Measurements from ENCODE around the gene TMEM132D. TPM values are rescaled to one million over a fixed set of nuclear protein-coding genes. Genes with fewer than 3 reads are reported as not detected.
A peak's percentile ranks its signal among the peaks of the same experiment; 100 is the strongest.

Gene TMEM132D
- total and polyA plus RNA-seq, 8 donors = 0.26 to 2.5 (median 0.88) TPM; not detected in 1

DNA sequence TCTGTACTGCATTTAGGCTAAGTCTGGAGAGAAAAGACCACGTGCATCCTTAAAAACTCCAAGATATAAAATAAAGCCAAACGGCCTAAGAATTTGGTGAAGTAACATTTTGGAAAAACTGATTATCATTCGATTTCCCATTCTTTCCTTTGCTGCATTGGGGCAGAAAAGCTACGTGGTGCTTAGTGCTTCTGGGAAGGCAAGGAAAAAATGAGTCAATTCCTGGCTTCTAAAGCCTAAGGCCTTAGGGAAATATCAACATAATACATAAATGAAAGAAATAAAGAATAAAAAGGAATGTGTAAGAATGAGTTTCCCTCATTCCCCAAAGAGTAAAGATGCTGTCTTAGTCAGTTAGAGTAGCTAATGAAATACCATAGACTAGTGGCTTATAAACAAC, 530.1 kb downstream of the TMEM132D start:
- ATAC-seq (no peak), DNase-seq (no peak)
- no peak overlapping the region for H3K4me3 ChIP-seq
- H3K27ac ChIP-seq = no peak overlapping the region
- intact Hi-C loops (cut with DNase I) = no loop called here
- TF ChIP-seq CTCF (IDR thresholded peaks at IDR 0.05) = no peak
- H3K4me1 ChIP-seq = no peaks in the 10 kb centered on the region
- H3K9me3 ChIP-seq = peaks cover 0 to 4% of the 10 kb centered on the region in 2 donors
- H3K27me3 ChIP-seq = no peaks in the 10 kb centered on the region
- no peaks in the 10 kb centered on the region for H3K36me3 ChIP-seq

DNA sequence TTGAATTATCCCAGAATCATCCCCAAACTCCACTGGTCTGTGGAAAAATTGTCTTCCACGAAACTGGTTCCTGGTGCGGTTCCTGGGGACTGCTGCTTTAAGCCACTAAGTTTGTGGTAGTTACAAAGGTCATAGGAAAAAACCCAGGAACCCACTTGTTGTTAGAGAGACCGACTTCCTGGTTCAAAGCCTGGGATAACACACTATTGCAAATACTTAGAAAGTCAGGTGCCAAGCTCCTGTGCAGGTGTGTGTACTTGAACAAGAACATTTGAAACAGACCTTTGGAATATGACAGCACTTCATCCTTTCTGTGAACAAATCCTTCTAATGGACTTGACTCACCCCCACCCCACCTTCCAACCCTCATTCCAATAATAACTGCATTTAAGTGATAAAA, 530.9 kb downstream of the TMEM132D start:
- Histone ChIP-seq H3K4me3 (no peak overlapping the region), H3K9me3 (peaks cover 0 to 12% of the 10 kb centered on the region in 2 donors), H3K27ac (no peak overlapping the region), H3K4me1 (no peaks in the 10 kb centered on the region), H3K36me3 (no peaks in the 10 kb centered on the region), H3K27me3 (no peaks in the 10 kb centered on the region)
- DNase-seq (no peak), ATAC-seq (peak; percentile 86)
- no peak for TF ChIP-seq CTCF (IDR thresholded peaks at IDR 0.05)
- intact Hi-C loops (cut with DNase I) = no loop called here

DNA sequence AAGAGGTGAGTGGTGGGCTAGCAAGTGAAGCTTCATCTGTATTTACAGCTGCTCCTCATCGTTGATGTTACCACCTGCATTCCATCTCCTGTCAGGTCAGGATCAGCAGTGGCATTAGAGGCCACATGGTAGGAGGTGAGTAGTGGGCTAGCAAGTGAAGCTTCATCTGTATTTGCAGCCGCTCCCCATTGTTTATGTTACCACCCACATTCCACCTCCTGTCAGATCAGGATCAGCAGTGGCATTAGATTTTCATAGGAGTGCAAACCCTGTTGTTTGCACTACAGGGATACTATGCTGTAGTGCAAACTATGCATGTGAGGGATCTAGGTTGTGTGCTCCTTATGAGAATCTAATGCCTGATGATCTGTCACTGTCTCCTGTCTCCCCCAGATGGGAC, 531.5 kb downstream of the TMEM132D start:
- intact Hi-C loops (cut with DNase I) = no loop called here
- no peak overlapping the region for H3K27ac ChIP-seq

GRCh38 chr12:129371268-129371667, 532.6 kb downstream of the TMEM132D start:
- ATAC-seq (no peak), DNase-seq (no peak)
- Histone ChIP-seq H3K9me3 (peaks cover 0 to 12% of the 10 kb centered on the region in 2 donors), H3K4me3 (no peak overlapping the region), H3K4me1 (no peaks in the 10 kb centered on the region), H3K36me3 (no peaks in the 10 kb centered on the region), H3K27me3 (no peaks in the 10 kb centered on the region), H3K27ac (no peak overlapping the region)
- intact Hi-C loops (cut with DNase I) = no loop called here
- TF ChIP-seq CTCF (IDR thresholded peaks at IDR 0.05) = no peak

More for the DNA sequence above, 531.5 kb downstream of the TMEM132D start:
- Histone ChIP-seq H3K36me3 (no peaks in the 10 kb centered on the region), H3K4me3 (no peak overlapping the region), H3K4me1 (no peaks in the 10 kb centered on the region), H3K27me3 (no peaks in the 10 kb centered on the region), H3K9me3 (peaks cover 0 to 15% of the 10 kb centered on the region in 2 donors)
- no peak for DNase-seq
- no peak for ATAC-seq
- TF ChIP-seq CTCF (IDR thresholded peaks at IDR 0.05) = no peak

DNA sequence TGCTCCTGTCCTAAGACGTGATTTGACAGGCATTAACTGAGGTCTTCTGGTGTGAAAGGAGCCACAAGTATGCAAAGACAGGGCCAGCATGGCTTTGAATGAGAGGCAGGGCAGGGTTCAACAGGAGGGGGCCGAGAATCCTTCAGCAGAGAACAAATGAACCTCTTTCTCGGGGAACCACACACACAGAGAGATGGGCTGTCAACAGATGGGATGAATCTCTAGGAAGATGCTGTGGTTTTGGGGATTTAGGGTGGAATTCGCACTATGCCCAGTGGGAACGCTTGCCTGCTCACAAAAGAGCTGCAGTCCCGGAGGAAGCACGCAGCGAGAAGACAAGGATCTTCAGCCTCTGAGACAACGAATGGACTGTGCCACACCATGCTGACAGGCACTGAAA, 537.2 kb downstream of the TMEM132D start:
- H3K9me3 ChIP-seq = peaks cover 0 to 12% of the 10 kb centered on the region in 2 donors
- no peak overlapping the region for H3K27ac ChIP-seq
- intact Hi-C loops (cut with DNase I) = no loop called here
- TF ChIP-seq CTCF (IDR thresholded peaks at IDR 0.05) = no peak
- H3K4me3 ChIP-seq = no peak overlapping the region
- H3K4me1 ChIP-seq = no peaks in the 10 kb centered on the region
- no peaks in the 10 kb centered on the region for H3K27me3 ChIP-seq
- DNase-seq (no peak), ATAC-seq (no peak)
- no peaks in the 10 kb centered on the region for H3K36me3 ChIP-seq
